GM12875 (cell line): ENCODE results near the gene RNF223.

Source experiments
- H3K4me3 ChIP-seq: one replicate; pipeline ENCODE4 v1.5.1; 2011; ENCODE audit warnings: low read depth, low read length, control low read depth
- CTCF ChIP-seq: IDR thresholded peaks from 2 replicates; pipeline ENCODE4 v1.5.1; 2011; ENCODE audit warnings: low read depth, mild to moderate bottlenecking, control low read depth, inconsistent platforms, low read length, moderate library complexity, borderline replicate concordance; ENCODE audit not compliant: insufficient read depth

The RNF223 gene

DNA sequence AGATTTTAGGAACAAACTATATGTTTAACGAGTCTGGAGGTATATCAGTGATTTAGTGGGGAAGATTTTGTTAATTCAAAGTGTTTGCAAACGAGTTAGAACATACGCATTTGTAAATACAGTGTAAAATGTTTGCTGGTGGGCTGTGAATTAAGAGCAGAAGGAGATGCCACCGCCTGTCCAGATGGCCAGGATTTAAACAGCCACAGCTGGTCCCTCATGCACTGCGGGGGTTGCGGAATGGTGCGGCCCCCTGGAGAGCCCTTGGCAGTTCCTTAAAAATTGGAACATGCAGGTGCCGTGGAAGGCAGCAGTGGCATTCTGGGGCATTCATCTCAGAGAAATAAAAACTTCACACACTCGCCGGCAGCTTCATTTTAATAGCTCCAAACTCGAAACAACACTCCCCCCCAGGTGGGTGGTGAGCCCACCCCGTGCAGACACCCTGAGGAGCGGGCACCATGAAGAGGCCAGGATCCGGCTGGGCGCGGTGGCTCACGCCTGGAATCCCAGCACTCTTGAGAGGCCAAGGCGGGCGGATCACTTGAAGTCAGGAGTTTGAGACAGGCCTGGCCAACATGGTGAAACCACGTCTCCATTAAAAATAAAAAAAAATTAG is 45.3 kb upstream of the RNF223 start:
- TF ChIP-seq CTCF: no peak
- H3K4me3 ChIP-seq: no peak overlapping the region

DNA sequence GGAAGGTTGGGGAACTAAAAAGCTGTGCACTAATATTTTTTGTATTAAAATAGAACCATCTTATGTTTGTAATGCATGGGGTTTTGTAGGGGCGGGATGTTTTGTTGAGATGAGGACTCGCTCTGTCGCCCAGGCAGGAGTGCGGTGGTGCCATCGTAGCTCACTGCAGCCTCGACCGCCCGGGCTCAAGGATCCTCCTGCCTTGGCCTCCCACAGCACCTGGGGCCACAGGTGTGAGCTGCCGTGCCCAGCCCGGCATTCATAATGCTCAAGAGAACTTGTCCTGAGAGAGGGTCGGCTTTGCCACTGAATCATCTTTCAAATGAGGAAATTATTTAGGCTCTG is 44.7 kb upstream of the RNF223 start:
- TF ChIP-seq CTCF: no peak
- no peak overlapping the region for H3K4me3 ChIP-seq

- TF ChIP-seq CTCF: no peak
- no peak overlapping the region for H3K4me3 ChIP-seq
These were observed 44.1 kb upstream of the RNF223 start for GRCh38 chr1:1118011-1118875.

DNA sequence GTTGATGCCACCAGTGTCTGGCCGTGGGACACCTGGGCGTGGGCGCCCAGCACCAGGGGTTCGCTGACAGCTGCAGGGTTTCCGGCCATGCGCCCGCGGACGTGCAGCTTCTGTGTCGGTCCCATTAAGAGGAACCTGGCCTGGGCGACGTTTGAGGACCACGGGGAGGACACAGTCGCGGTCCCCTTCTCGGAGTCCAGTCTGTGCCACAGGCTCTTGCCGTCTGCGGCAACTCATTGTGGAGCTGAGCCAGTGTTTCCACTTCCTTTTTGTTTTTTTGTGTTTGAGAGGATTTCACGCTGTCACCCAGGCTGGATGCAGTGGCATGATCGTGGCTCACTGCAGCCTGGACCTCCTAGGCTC is 43.3 kb upstream of the RNF223 start:
- H3K4me3 ChIP-seq: no peak overlapping the region
- TF ChIP-seq CTCF: no peak

GRCh38 chr1:1116701-1117468 is 42.8 kb upstream of the RNF223 start:
- peak overlapping the region; percentile 49 for H3K4me3 ChIP-seq
- no peak for TF ChIP-seq CTCF

DNA sequence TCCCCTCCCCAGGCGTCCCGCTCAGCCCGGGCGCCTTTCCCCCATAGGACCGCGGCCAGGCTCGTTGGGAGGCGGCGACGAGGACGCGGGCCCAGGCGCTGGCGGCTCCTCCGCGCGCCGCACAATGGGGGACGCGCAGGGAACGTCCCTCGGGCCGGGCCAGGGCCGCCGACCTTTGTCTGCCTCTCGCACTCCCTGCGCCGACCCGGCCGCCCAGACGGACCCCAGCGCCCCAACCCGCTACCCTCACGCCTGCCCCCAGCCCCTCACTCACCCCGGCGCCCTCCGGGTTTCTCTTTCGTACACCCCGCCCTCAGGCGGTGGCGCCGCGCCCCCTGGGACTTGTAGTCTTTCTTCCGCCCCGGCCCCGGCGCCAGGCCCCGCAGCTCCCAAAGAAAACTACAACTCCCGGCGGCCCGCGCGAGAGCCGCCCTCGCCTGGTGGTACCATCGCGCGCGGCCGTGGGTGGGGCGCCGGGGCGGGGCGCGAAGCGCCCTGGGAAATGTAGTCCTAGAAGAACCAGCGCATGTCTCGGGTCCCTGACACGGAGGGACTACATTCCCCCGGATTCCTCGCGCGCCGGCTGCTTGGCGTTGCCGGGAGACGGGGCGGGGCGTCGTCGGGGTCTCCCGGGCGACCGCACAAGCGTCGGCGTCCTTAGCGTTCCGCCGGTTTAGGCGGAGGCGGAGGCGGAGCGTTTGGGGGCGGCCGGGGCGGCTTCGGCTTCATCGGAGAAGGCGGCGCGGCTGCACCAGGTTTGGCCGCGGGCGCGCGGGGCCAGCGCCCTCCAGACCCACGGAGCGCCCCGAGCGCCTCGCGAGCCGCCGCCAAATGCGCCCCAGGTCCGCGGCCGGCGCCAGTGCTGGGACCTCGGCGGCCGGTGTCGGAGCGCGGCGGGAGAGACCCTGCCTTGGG is 41.9 kb upstream of the RNF223 start, which contains the start of gene C1orf159:
Gene C1orf159, minus strand, starts transcription at position 304 of the 915 bp plus-strand sequence. CDS start 24,546 bp downstream, outside the sequence.
- TF ChIP-seq CTCF: no peak
- peak within 1 kb of the TSS; percentile 96 for H3K4me3 ChIP-seq
